OCI-LY3 (cell line): ENCODE measurements around the gene DDX17.

Experiments used
- H2AFZ ChIP-seq: fragments of 200-600, 300-600 bp; shearing (Covaris generic); 2 replicates; pipeline ENCODE4 v1.6.0; 2014; ENCODE audit warnings: antibody characterized with exemption, low read depth, low read length
- H3K27ac ChIP-seq: fragments of 200-600, 300-600 bp; sonication (generic); 2 replicates; pipeline ENCODE4 v1.5.1; 2014; ENCODE audit warnings: mild to moderate bottlenecking, low read length, moderate library complexity, mixed read lengths
- H3K27me3 ChIP-seq: fragments of 200-600, 300-600 bp; sonication (generic); 2 replicates; pipeline ENCODE4 v1.6.1; 2014; ENCODE audit warnings: low read depth, low read length, mixed read lengths
- H3K36me3 ChIP-seq: fragments of 200-600, 300-600 bp; sonication (generic); replicated peaks from 2 replicates; pipeline ENCODE3; 2014; ENCODE audit warnings: low read depth, low read length, mixed read lengths
- H3K4me1 ChIP-seq: fragments of 300-600, 200-600 bp; sonication (generic); 2 replicates; pipeline ENCODE4 v1.6.1; 2014; ENCODE audit warnings: low read length, mixed read lengths
- H3K4me2 ChIP-seq: fragments of 200-600, 300-600 bp; sonication (generic); 2 replicates; pipeline ENCODE4 v1.6.1; 2014; ENCODE audit warnings: low read length, mixed read lengths
- H3K4me3 ChIP-seq: fragments of 300-600, 200-600 bp; sonication (generic); 2 replicates; pipeline ENCODE4 v1.5.1; 2014; ENCODE audit warnings: antibody characterized with exemption, mild to moderate bottlenecking, low read length, moderate library complexity
- H3K79me2 ChIP-seq: fragments of 300-600, 200-600 bp; shearing (Covaris generic); 2 replicates; pipeline ENCODE4 v1.6.1; 2014; ENCODE audit warnings: mild to moderate bottlenecking, low read length, mixed read lengths
- H3K9ac ChIP-seq: fragments of 300-600, 200-600 bp; shearing (Covaris generic); 2 replicates; pipeline ENCODE4 v1.6.0; 2014; ENCODE audit warnings: mild to moderate bottlenecking, low read length, moderate library complexity
- H3K9me3 ChIP-seq: fragments of 200-600, 300-600 bp; shearing (Covaris generic); 2 replicates; pipeline ENCODE4 v1.6.1; 2014; ENCODE audit warnings: low read length, mixed read lengths; ENCODE audit not compliant: insufficient read depth
- H4K20me1 ChIP-seq: fragments of 200-600, 300-600 bp; sonication (generic); 2 replicates; pipeline ENCODE4 v1.6.1; 2016; ENCODE audit warnings: low read length, mixed read lengths; ENCODE audit not compliant: insufficient read depth
- CTCF ChIP-seq: fragments of 200-600, 300-600 bp; sonication (generic); IDR thresholded peaks from 2 replicates; pipeline ENCODE4 v1.5.1; 2014; ENCODE audit warnings: antibody characterized with exemption, low read length, low read depth
- EZH2phosphoT487 ChIP-seq: fragments of 200-600 bp; shearing (Covaris generic); IDR thresholded peaks from 2 replicates; pipeline ENCODE4 v1.6.1; 2018; ENCODE audit warnings: antibody characterized with exemption, mixed run types, low read depth

DDX17 gene

GRCh38 chr22:38501797-38502672, 4.1 kb downstream of the DDX17 start:
- H3K27me3 ChIP-seq = no peaks in the 10 kb centered on the region
- peaks cover 53% of the 10 kb centered on the region for H4K20me1 ChIP-seq
- H3K27ac ChIP-seq = no peak overlapping the region
- peaks cover 87% of the 10 kb centered on the region for H3K79me2 ChIP-seq
- H2AFZ ChIP-seq = no peak overlapping the region
- H3K4me3 ChIP-seq = no peak overlapping the region
- H3K9me3 ChIP-seq = no peaks in the 10 kb centered on the region
- H3K36me3 ChIP-seq = peaks cover 72% of the 10 kb centered on the region
- peaks cover 23% of the 10 kb centered on the region for H3K4me1 ChIP-seq
- no peak overlapping the region for H3K4me2 ChIP-seq
- TF ChIP-seq CTCF = no peak
- TF ChIP-seq EZH2phosphoT487 = no peak
- H3K9ac ChIP-seq = no peak overlapping the region

- H4K20me1 ChIP-seq = peaks cover 65% of the 10 kb centered on the region
- H3K79me2 ChIP-seq = peaks cover 89% of the 10 kb centered on the region
- no peak overlapping the region for H3K9ac ChIP-seq
- TF ChIP-seq CTCF = no peak
- no peak for TF ChIP-seq EZH2phosphoT487
- H3K4me1 ChIP-seq = peaks cover 2% of the 10 kb centered on the region; the same call in 1 of the 2 replicates
- no peaks in the 10 kb centered on the region for H3K27me3 ChIP-seq
- peaks cover 86% of the 10 kb centered on the region for H3K36me3 ChIP-seq
- no peak overlapping the region for H2AFZ ChIP-seq
- no peak overlapping the region for H3K4me3 ChIP-seq
- H3K9me3 ChIP-seq = no peaks in the 10 kb centered on the region
- no peak overlapping the region for H3K4me2 ChIP-seq
- no peak overlapping the region for H3K27ac ChIP-seq
Observed at GRCh38 chr22:38497869-38498268, 8.2 kb downstream of the DDX17 start.

- peaks cover 71% of the 10 kb centered on the region for H3K79me2 ChIP-seq
- H3K4me2 ChIP-seq = no peak overlapping the region
- no peaks in the 10 kb centered on the region for H3K27me3 ChIP-seq
- H2AFZ ChIP-seq = no peak overlapping the region
- TF ChIP-seq CTCF = no peak
- TF ChIP-seq EZH2phosphoT487 = no peak
- H3K9me3 ChIP-seq = no peaks in the 10 kb centered on the region
- peaks cover 62% of the 10 kb centered on the region for H4K20me1 ChIP-seq
- no peak overlapping the region for H3K4me3 ChIP-seq
- H3K4me1 ChIP-seq = peaks cover 4% of the 10 kb centered on the region
- H3K9ac ChIP-seq = no peak overlapping the region
- H3K36me3 ChIP-seq = peaks cover 88% of the 10 kb centered on the region
- H3K27ac ChIP-seq = no peak overlapping the region
Observed at GRCh38 chr22:38494939-38495338, 11.2 kb downstream of the DDX17 start.

GRCh38 chr22:38494498-38494897, 11.6 kb downstream of the DDX17 start:
- peaks cover 72% of the 10 kb centered on the region for H3K79me2 ChIP-seq
- peaks cover 67% of the 10 kb centered on the region for H4K20me1 ChIP-seq

More at GRCh38 chr22:38494498-38494897, 11.6 kb downstream of the DDX17 start:
- no peaks in the 10 kb centered on the region for H3K9me3 ChIP-seq
- peaks cover 4% of the 10 kb centered on the region for H3K4me1 ChIP-seq
- H3K27me3 ChIP-seq = no peaks in the 10 kb centered on the region
- no peak overlapping the region for H3K4me3 ChIP-seq
- no peak overlapping the region for H3K9ac ChIP-seq
- H2AFZ ChIP-seq = no peak overlapping the region
- TF ChIP-seq CTCF (no peak), EZH2phosphoT487 (no peak)
- H3K36me3 ChIP-seq = peaks cover 89% of the 10 kb centered on the region
- no peak overlapping the region for H3K4me2 ChIP-seq
- H3K27ac ChIP-seq = no peak overlapping the region
